HL-60/S4 (cell line): Measurements from ENCODE around the gene ULK4.
"Not testable (repeated sequence)": the region's sequence is repeated elsewhere in the genome, so short reads cannot be mapped to it uniquely, and the experiment has no call there.

Experiments
- in situ Hi-C: fragments of 300-500 bp; cut with MboI; formaldehyde crosslinking; loops from 2 replicates; pipeline ENCODE4 v1.14.3; 2022; ENCODE audit warnings: low sequenced_read_pairs

ULK4 gene

GRCh38 chr3:41961751-41962679 lies at the start of gene ULK4:
TSS of gene ULK4 (minus strand) at chr3:41962103. CDS start at chr3:41954759, 7,344 bp downstream.
- in situ Hi-C loops, result no loop called here

GRCh38 chr3:42010530-42010929 lies 48.6 kb upstream of the ULK4 start:
- in situ Hi-C loops, result no loop called here

GRCh38 chr3:42009456-42009855 lies 47.6 kb upstream of the ULK4 start:
- in situ Hi-C loops, result no loop called here

- in situ Hi-C loops, result no loop called here
These were observed 45.9 kb upstream of the ULK4 start for GRCh38 chr3:42007785-42008184.

GRCh38 chr3:42005401-42005800 lies 43.5 kb upstream of the ULK4 start:
- in situ Hi-C loops, result no loop called here

- in situ Hi-C loops, result no loop called here
These were observed 40.9 kb upstream of the ULK4 start for GRCh38 chr3:42002790-42003189.

- in situ Hi-C loops, result no loop called here
These were observed 39.9 kb upstream of the ULK4 start for GRCh38 chr3:42001777-42002176.

- in situ Hi-C loops, result no loop called here
These were observed 38.0 kb upstream of the ULK4 start for GRCh38 chr3:41999909-42000308.

- in situ Hi-C loops, result no loop called here
These were observed 36.0 kb upstream of the ULK4 start for GRCh38 chr3:41997702-41998550.

GRCh38 chr3:41991437-41991836 lies 29.5 kb upstream of the ULK4 start:
- in situ Hi-C loops, result no loop called here

GRCh38 chr3:41989518-41989917 lies 27.6 kb upstream of the ULK4 start:
- in situ Hi-C loops, result no loop called here

GRCh38 chr3:41987627-41988026 lies 25.7 kb upstream of the ULK4 start:
- in situ Hi-C loops, result no loop called here

GRCh38 chr3:41986561-41986960 lies 24.7 kb upstream of the ULK4 start:
- in situ Hi-C loops, result no loop called here

GRCh38 chr3:41985018-41985417 lies 23.1 kb upstream of the ULK4 start:
- in situ Hi-C loops, result no loop called here

- in situ Hi-C loops, result not testable (repeated sequence)
These were observed 21.2 kb upstream of the ULK4 start for GRCh38 chr3:41983091-41983490.

- in situ Hi-C loops, result not testable (repeated sequence)
These were observed 15.5 kb upstream of the ULK4 start for GRCh38 chr3:41977401-41977800.

GRCh38 chr3:41975416-41976103 lies 13.7 kb upstream of the ULK4 start:
- in situ Hi-C loops, result no loop called here

GRCh38 chr3:41974223-41974622 lies 12.3 kb upstream of the ULK4 start:
- in situ Hi-C loops, result no loop called here

- in situ Hi-C loops, result no loop called here
These were observed 10.9 kb upstream of the ULK4 start for GRCh38 chr3:41972802-41973201.

GRCh38 chr3:41966206-41966605 lies 4.3 kb upstream of the ULK4 start:
- in situ Hi-C loops, result no loop called here

GRCh38 chr3:41963823-41964222 lies 1.9 kb upstream of the ULK4 start:
- in situ Hi-C loops, result no loop called here
